Measurements from ENCODE around the gene NOPCHAP1. TPM values are rescaled to one million over a fixed set of nuclear protein-coding genes. Genes with fewer than 3 reads are reported as not detected.
"Not testable (repeated sequence)": the region's sequence is repeated elsewhere in the genome, so short reads cannot be mapped to it uniquely, and the experiment has no call there.

The NOPCHAP1 gene
- total RNA-seq, 1 experiment from 2014 or later = 37.8 TPM

GRCh38 chr12:104974626-104975290 lies 11.4 kb upstream of the NOPCHAP1 start:
- no peaks in the 10 kb centered on the region for H3K79me2 ChIP-seq (ENCODE audit: low read length)
- ChIA-PET CTCF (no interaction called here), POLR2A (ENCODE audit: unreplicated experiment) (no interaction called here)
- no peaks in the 10 kb centered on the region for H3K27me3 ChIP-seq (ENCODE audit: low read length)
- DNase-seq (peak; percentile 93), ATAC-seq (peak; percentile 97)
- no peak overlapping the region for H3K4me3 ChIP-seq (ENCODE audit: low read length)
- BruUV-seq (replicated peaks) = no TSS peak
- H3K9me2 ChIP-seq (replicated peaks; ENCODE audit: low read length) = no peaks in the 10 kb centered on the region
- H3K4me1 ChIP-seq (ENCODE audit: insufficient read depth, low read length) = peaks cover 11% of the 10 kb centered on the region
- intact Hi-C loops (cut with micrococcal nuclease) = no loop called here
- H4K20me1 ChIP-seq (ENCODE audit: low read length) = no peaks in the 10 kb centered on the region
- H3K9ac ChIP-seq (ENCODE audit: low read length) = no peak overlapping the region
- TF ChIP-seq EZH2 (IDR thresholded peaks at IDR 0.05; ENCODE audit: low read length, unreplicated experiment) (no peak), EZH2phosphoT487 (IDR thresholded peaks at IDR 0.05; ENCODE audit: borderline replicate concordance, low read length) (no peak)
- TF ChIP-seq, protein P1, sequence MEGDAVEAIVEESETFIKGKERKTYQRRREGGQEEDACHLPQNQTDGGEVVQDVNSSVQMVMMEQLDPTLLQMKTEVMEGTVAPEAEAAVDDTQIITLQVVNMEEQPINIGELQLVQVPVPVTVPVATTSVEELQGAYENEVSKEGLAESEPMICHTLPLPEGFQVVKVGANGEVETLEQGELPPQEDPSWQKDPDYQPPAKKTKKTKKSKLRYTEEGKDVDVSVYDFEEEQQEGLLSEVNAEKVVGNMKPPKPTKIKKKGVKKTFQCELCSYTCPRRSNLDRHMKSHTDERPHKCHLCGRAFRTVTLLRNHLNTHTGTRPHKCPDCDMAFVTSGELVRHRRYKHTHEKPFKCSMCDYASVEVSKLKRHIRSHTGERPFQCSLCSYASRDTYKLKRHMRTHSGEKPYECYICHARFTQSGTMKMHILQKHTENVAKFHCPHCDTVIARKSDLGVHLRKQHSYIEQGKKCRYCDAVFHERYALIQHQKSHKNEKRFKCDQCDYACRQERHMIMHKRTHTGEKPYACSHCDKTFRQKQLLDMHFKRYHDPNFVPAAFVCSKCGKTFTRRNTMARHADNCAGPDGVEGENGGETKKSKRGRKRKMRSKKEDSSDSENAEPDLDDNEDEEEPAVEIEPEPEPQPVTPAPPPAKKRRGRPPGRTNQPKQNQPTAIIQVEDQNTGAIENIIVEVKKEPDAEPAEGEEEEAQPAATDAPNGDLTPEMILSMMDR (conservative IDR thresholded peaks at IDR 0.05; ENCODE audit: low read depth, low read length) = no peak
- peak overlapping the region; percentile 71 for H3K4me2 ChIP-seq (ENCODE audit: low read length)
- peak overlapping the region; percentile 52 for H3K27ac ChIP-seq (ENCODE audit: low read length)
- H2AFZ ChIP-seq (ENCODE audit: low read length) = peak overlapping the region; percentile 54; the same call in 1 of the 2 replicates
- H3K9me3 ChIP-seq (ENCODE audit: low read length) = no peaks in the 10 kb centered on the region
- H3K36me3 ChIP-seq (ENCODE audit: low read depth, low read length) = no peaks in the 10 kb centered on the region
- no peaks in the 10 kb centered on the region for H3F3A ChIP-seq (ENCODE audit: low read length, unreplicated experiment)

- no peak overlapping the region for H3K4me2 ChIP-seq (ENCODE audit: low read length)
- no TSS peak for BruUV-seq (replicated peaks)
- TF ChIP-seq EZH2 (IDR thresholded peaks at IDR 0.05; ENCODE audit: low read length, unreplicated experiment) (no peak), EZH2phosphoT487 (IDR thresholded peaks at IDR 0.05; ENCODE audit: borderline replicate concordance, low read length) (no peak)
- TF ChIP-seq, protein P1 (conservative IDR thresholded peaks at IDR 0.05; ENCODE audit: low read depth, low read length) = no peak
- no peaks in the 10 kb centered on the region for H3K9me2 ChIP-seq (replicated peaks; ENCODE audit: low read length)
- intact Hi-C loops (cut with micrococcal nuclease) = no loop called here
- ATAC-seq (peak; percentile 12; the same call in 1 of the 2 replicates), DNase-seq (peak; percentile 48)
- H3K79me2 ChIP-seq (ENCODE audit: low read length) = no peaks in the 10 kb centered on the region
- H3K4me3 ChIP-seq (ENCODE audit: low read length) = no peak overlapping the region
- ChIA-PET POLR2A (ENCODE audit: unreplicated experiment) (no interaction called here), CTCF (no interaction called here)
- H4K20me1 ChIP-seq (ENCODE audit: low read length) = no peaks in the 10 kb centered on the region
- H3K27ac ChIP-seq (ENCODE audit: low read length) = no peak overlapping the region
- no peaks in the 10 kb centered on the region for H3K9me3 ChIP-seq (ENCODE audit: low read length)
- H3K4me1 ChIP-seq (ENCODE audit: insufficient read depth, low read length) = peaks cover 13% of the 10 kb centered on the region
- H2AFZ ChIP-seq (ENCODE audit: low read length) = no peak overlapping the region
- H3F3A ChIP-seq (ENCODE audit: low read length, unreplicated experiment) = no peaks in the 10 kb centered on the region
- no peak overlapping the region for H3K9ac ChIP-seq (ENCODE audit: low read length)
- no peaks in the 10 kb centered on the region for H3K36me3 ChIP-seq (ENCODE audit: low read depth, low read length)
- no peaks in the 10 kb centered on the region for H3K27me3 ChIP-seq (ENCODE audit: low read length)
These were observed 10.4 kb upstream of the NOPCHAP1 start for GRCh38 chr12:104975587-104976343.

DNA sequence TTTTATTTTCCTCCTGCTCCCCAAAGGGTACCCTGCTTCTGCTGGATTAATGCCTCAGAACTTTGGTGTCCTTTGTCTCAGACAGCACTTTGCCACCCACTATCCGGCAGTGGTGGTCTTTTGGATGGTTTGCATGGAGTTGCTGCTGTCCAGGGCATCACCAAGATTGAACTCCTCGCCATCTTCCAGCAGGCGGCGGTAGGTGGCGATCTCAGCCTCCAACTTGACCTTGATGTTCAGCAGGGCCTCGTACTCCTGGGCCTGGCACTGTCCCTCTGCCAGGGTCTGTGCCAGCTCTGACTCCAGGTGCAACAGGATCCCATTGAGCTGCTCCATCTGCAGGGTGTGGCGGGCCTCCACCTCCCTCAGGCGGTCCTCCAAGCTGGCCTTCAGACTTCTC lies 9.4 kb upstream of the NOPCHAP1 start:
- Histone ChIP-seq H3K9me3 (ENCODE audit: low read length) (no peaks in the 10 kb centered on the region), H3K9ac (ENCODE audit: low read length) (no peak overlapping the region), H3K27me3 (ENCODE audit: low read length) (no peaks in the 10 kb centered on the region), H2AFZ (ENCODE audit: low read length) (no peak overlapping the region), H3F3A (ENCODE audit: low read length, unreplicated experiment) (no peaks in the 10 kb centered on the region), H3K27ac (ENCODE audit: low read length) (no peak overlapping the region), H3K79me2 (ENCODE audit: low read length) (no peaks in the 10 kb centered on the region), H3K4me1 (ENCODE audit: insufficient read depth, low read length) (peaks cover 13% of the 10 kb centered on the region), H4K20me1 (ENCODE audit: low read length) (no peaks in the 10 kb centered on the region), H3K36me3 (ENCODE audit: low read depth, low read length) (no peaks in the 10 kb centered on the region), H3K9me2 (replicated peaks; ENCODE audit: low read length) (no peaks in the 10 kb centered on the region), H3K4me2 (ENCODE audit: low read length) (no peak overlapping the region), H3K4me3 (ENCODE audit: low read length) (no peak overlapping the region)
- intact Hi-C loops (cut with micrococcal nuclease) = no loop called here
- ATAC-seq = no peak
- ChIA-PET POLR2A (ENCODE audit: unreplicated experiment) (no interaction called here), CTCF (no interaction called here)
- no TSS peak for BruUV-seq (replicated peaks)
- TF ChIP-seq, protein P1 (conservative IDR thresholded peaks at IDR 0.05; ENCODE audit: low read depth, low read length) = no peak
- no peak for TF ChIP-seq EZH2phosphoT487 (IDR thresholded peaks at IDR 0.05; ENCODE audit: borderline replicate concordance, low read length)
- no peak for TF ChIP-seq EZH2 (IDR thresholded peaks at IDR 0.05; ENCODE audit: low read length, unreplicated experiment)
- no peak for DNase-seq

- H4K20me1 ChIP-seq (ENCODE audit: low read length); H3K9me2 ChIP-seq (replicated peaks; ENCODE audit: low read length); ATAC-seq; POLR2A ChIA-PET (ENCODE audit: unreplicated experiment); CTCF ChIA-PET; H3K4me3 ChIP-seq (ENCODE audit: low read length); H3K36me3 ChIP-seq (ENCODE audit: low read depth, low read length); H3F3A ChIP-seq (ENCODE audit: low read length, unreplicated experiment); DNase-seq; H3K9me3 ChIP-seq (ENCODE audit: low read length); H3K27me3 ChIP-seq (ENCODE audit: low read length); intact Hi-C loops (cut with micrococcal nuclease); H3K4me2 ChIP-seq (ENCODE audit: low read length); H3K79me2 ChIP-seq (ENCODE audit: low read length); BruUV-seq (replicated peaks); H3K9ac ChIP-seq (ENCODE audit: low read length); H2AFZ ChIP-seq (ENCODE audit: low read length); H3K27ac ChIP-seq (ENCODE audit: low read length): not testable (repeated sequence)
- peaks cover 13% of the 10 kb centered on the region for H3K4me1 ChIP-seq (ENCODE audit: insufficient read depth, low read length)
These were observed 8.4 kb upstream of the NOPCHAP1 start for GRCh38 chr12:104977688-104978087.

All from PC-3 (cell line).